GM12874 (cell line): ENCODE measurements around the gene HTR4.

Experiments used
- TF ChIP-seq, protein P1 (sequence below): IDR thresholded peaks from 2 replicates; pipeline ENCODE4 v1.5.1; 2011; ENCODE audit warnings: low read depth, mild to moderate bottlenecking, control low read depth, low read length, moderate library complexity; ENCODE audit not compliant: insufficient read depth

Gene HTR4

DNA sequence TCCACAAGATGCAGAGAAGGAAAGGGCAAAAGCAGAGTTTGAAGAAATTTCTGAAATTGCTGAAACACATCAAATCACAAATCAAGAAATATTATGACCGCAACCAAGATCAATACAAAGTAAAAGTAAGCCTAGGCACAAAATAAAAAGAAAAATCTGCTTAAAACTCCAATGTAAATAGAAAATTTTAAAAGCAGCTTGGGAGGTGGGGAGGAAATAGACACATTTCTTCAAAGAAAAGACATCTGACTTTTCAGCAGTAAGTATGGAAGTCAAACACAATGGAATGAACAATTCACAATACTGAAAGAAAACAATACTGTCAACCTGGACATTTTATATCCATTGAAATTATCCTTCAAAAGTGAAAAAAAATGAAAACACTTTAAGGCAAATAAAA is 55.1 kb downstream of the HTR4 start:
- TF ChIP-seq, protein P1, sequence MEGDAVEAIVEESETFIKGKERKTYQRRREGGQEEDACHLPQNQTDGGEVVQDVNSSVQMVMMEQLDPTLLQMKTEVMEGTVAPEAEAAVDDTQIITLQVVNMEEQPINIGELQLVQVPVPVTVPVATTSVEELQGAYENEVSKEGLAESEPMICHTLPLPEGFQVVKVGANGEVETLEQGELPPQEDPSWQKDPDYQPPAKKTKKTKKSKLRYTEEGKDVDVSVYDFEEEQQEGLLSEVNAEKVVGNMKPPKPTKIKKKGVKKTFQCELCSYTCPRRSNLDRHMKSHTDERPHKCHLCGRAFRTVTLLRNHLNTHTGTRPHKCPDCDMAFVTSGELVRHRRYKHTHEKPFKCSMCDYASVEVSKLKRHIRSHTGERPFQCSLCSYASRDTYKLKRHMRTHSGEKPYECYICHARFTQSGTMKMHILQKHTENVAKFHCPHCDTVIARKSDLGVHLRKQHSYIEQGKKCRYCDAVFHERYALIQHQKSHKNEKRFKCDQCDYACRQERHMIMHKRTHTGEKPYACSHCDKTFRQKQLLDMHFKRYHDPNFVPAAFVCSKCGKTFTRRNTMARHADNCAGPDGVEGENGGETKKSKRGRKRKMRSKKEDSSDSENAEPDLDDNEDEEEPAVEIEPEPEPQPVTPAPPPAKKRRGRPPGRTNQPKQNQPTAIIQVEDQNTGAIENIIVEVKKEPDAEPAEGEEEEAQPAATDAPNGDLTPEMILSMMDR: no peak

DNA sequence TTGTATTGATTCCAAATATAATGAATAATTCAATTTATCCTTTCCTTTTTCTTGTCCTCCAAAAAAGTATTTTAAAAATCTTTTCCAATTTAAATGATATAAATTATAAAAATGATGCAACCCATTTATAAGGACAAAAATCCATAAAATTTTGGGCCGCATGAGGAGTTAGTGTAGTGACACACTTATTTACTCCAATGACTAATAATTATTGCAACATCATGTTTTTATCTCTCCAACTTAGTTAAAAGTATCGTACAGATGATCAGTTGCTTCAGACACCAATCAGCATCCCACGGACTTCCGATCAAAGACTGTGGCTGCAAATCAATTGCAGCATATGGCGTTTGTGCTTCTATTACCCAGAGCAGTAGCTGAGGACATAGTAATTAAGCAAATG is 58.6 kb downstream of the HTR4 start:
- TF ChIP-seq, protein P1: no peak

DNA sequence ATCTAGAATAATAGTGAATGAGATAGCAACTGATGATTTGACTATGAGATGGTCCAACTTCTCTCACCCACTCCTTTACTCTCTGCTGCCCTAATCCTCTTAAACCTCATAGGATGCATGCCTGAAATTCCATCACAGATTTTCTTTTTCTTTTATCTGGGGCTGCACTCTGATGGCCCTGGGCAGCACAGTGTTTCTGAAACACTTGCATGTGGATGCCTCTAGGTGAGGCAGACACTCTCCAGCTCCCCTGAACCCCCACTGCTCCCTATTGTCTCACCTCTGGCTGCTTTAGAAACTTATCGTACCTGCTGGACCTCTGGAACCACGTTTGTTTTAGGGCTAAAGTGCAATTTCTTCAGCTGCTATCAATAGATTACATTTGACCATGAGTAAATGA is 67.5 kb downstream of the HTR4 start:
- TF ChIP-seq, protein P1: no peak

DNA sequence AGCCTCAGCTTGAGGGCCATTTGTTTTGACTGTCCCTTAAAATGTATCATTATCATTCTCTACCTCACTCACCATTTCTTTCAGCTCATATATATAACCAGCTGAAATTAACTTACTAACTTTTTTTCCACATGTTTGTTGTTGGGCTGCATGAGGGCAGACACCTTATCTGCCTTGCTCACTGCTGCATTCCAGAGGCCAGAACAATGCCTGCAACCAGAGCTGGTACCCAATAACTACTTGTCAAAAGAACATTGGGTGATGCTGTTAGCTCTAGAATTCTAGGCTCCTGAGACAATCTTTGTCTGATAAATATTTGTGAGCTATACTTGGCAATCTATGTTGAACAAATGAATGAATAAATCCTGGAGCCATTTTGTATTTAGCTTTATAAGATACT is 68.3 kb downstream of the HTR4 start:
- TF ChIP-seq, protein P1: no peak

DNA sequence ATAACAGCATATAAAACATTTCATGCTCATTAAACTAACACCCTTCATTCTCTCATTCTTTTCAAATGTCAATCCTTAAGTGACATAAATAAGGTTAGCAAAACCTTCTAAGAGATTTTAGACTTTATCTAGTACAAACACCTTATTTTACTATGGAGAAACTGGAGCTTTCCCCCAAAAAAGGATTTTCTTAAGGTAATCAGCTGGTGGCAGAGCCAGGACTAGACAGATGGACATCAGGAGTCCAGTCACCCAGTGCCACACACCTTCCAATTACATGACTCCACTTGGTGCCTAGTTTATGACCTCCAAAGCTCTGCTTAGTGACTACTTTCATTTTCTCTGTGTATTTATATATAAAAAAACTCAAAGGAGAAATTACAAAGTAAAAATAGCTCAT is 70.2 kb downstream of the HTR4 start:
- TF ChIP-seq, protein P1: no peak

DNA sequence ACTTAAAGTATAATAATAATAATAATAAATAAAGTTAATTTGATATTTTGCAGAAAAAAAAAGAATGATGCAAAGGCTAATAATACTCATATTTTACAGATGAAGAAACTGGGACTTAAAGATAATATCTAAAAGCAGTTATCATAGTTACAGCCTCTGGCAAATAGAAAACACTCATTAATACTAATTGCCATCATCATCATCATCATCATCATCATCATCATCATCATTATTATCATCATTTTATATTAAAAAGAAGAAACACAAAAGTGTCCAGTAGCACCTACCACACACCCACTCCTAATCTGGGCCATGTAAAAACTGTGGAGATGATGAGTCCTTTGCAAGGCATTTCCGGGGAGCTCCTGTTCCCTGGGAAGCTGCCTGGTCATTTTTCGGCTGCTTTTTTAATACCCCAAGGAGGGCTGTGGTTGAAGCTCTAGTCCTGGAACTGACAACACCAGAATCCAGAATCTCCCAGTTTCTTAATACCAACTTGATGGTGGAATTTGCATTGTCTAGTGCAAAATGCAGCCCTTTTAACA is 70.8 kb downstream of the HTR4 start:
- TF ChIP-seq, protein P1: no peak

DNA sequence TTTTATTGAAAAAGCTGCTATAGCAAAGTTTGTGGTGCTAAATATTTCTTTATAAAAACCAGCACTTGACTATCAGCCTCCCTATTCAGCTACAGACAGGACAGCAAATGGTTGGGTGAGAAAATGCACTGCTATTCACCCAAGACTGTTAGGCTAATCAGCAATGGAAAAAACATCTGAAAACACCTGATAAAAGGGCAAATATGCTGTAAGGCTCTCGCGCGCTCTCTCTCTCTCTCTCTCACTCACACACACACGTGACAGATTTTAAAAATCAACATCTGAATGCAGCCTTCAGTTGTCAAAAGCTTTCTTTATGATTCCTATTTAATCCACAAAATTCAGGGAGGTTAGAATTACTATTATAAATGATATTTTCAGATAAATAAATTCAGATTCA is 80.2 kb downstream of the HTR4 start:
- TF ChIP-seq, protein P1: no peak
